Activated naive CD4-positive, alpha-beta T cell (primary cell): Measurements from ENCODE around the gene ERI2.
A peak's percentile ranks its signal among the peaks of the same experiment; 100 is the strongest.
"Not testable (repeated sequence)": the region's sequence is repeated elsewhere in the genome, so short reads cannot be mapped to it uniquely, and the experiment has no call there.

Experiments
- DNase-seq, 4 experiments: peaks; one replicate each; lab custom pipeline; 2025; lab: John Stamatoyannopoulos, UW

Gene ERI2

GRCh38 chr16:20763461-20764232 is 42.6 kb downstream of the ERI2 start, which contains the start of gene ACSM3:
Gene ACSM3 (plus strand): TSS chr16:20764014. CDS start chr16:20770035, 6,021 bp downstream.
- DNase-seq, result peak in 2 of 4 experiments; percentile 23 to 38

- no peak for DNase-seq
These were observed 43.7 kb downstream of the ERI2 start for GRCh38 chr16:20762404-20763123.

GRCh38 chr16:20761175-20761574 is 45.1 kb downstream of the ERI2 start:
- DNase-seq, result no peak

- DNase-seq, result no peak
These were observed 45.9 kb downstream of the ERI2 start for GRCh38 chr16:20760346-20760745.

GRCh38 chr16:20755799-20756198 is 50.5 kb downstream of the ERI2 start:
- not testable (repeated sequence) for DNase-seq

- no peak for DNase-seq
These were observed 51.0 kb downstream of the ERI2 start for GRCh38 chr16:20755238-20755637.

GRCh38 chr16:20753727-20754126 is 52.5 kb downstream of the ERI2 start:
- no peak for DNase-seq

- DNase-seq, result no peak
These were observed 55.7 kb downstream of the ERI2 start for GRCh38 chr16:20750558-20750957.

GRCh38 chr16:20749474-20749873 is 56.8 kb downstream of the ERI2 start:
- DNase-seq, result no peak

GRCh38 chr16:20747030-20747816 is 59.0 kb downstream of the ERI2 start:
- DNase-seq, result no peak

- no peak for DNase-seq
These were observed 59.8 kb downstream of the ERI2 start for GRCh38 chr16:20746461-20746860.
